ENCODE data around the gene DHX34.
A peak's percentile ranks its signal among the peaks of the same experiment; 100 is the strongest.
"Not testable (repeated sequence)": the region's sequence is repeated elsewhere in the genome, so short reads cannot be mapped to it uniquely, and the experiment has no call there.

The DHX34 gene

GRCh38 chr19:47348819-47349795 lies at the start of gene DHX34:
DHX34 (plus strand) TSS chr19:47349315; CDS start chr19:47353031, 3,716 bp downstream.
- peak; percentile 98 for DNase-seq (ENCODE audit: low spot score)

GRCh38 chr19:47300867-47301266 lies 48.2 kb upstream of the DHX34 start:
- not testable (repeated sequence) for DNase-seq (ENCODE audit: low spot score)

GRCh38 chr19:47302249-47302648 lies 46.9 kb upstream of the DHX34 start:
- DNase-seq (ENCODE audit: low spot score): no peak

- no peak for DNase-seq (ENCODE audit: low spot score)
Measured at GRCh38 chr19:47303966-47304365, 45.1 kb upstream of the DHX34 start.

GRCh38 chr19:47305309-47305751 lies 43.8 kb upstream of the DHX34 start:
- DNase-seq (ENCODE audit: low spot score): peak; percentile 15

GRCh38 chr19:47306303-47306702 lies 42.8 kb upstream of the DHX34 start:
- no peak for DNase-seq (ENCODE audit: low spot score)

GRCh38 chr19:47309038-47309437 lies 40.1 kb upstream of the DHX34 start:
- DNase-seq (ENCODE audit: low spot score): no peak

- peak; percentile 43 for DNase-seq (ENCODE audit: low spot score)
Measured at GRCh38 chr19:47309608-47310007, 39.5 kb upstream of the DHX34 start, which contains the start of gene C5AR1. C5AR1 (plus strand) TSS chr19:47309861; CDS start chr19:47309896, 35 bp downstream.

GRCh38 chr19:47310323-47310722 lies 38.8 kb upstream of the DHX34 start:
- DNase-seq (ENCODE audit: low spot score): no peak

GRCh38 chr19:47310819-47311218 lies 38.3 kb upstream of the DHX34 start:
- peak; percentile 22 for DNase-seq (ENCODE audit: low spot score)

- no peak for DNase-seq (ENCODE audit: low spot score)
Measured at GRCh38 chr19:47312366-47313006, 36.6 kb upstream of the DHX34 start.

- no peak for DNase-seq (ENCODE audit: low spot score)
Measured at GRCh38 chr19:47313754-47314295, 35.3 kb upstream of the DHX34 start.

GRCh38 chr19:47315125-47315821 lies 33.8 kb upstream of the DHX34 start:
- peak; percentile 82 for DNase-seq (ENCODE audit: low spot score)

- no peak for DNase-seq (ENCODE audit: low spot score)
Measured at GRCh38 chr19:47316513-47316912, 32.6 kb upstream of the DHX34 start.

- no peak for DNase-seq (ENCODE audit: low spot score)
Measured at GRCh38 chr19:47319923-47320871, 28.9 kb upstream of the DHX34 start.

- no peak for DNase-seq (ENCODE audit: low spot score)
Measured at GRCh38 chr19:47321630-47322029, 27.5 kb upstream of the DHX34 start.

- peak; percentile 51 for DNase-seq (ENCODE audit: low spot score)
Measured at GRCh38 chr19:47322058-47322457, 27.1 kb upstream of the DHX34 start.

- no peak for DNase-seq (ENCODE audit: low spot score)
Measured at GRCh38 chr19:47323409-47323808, 25.7 kb upstream of the DHX34 start.

GRCh38 chr19:47323872-47324271 lies 25.2 kb upstream of the DHX34 start:
- DNase-seq (ENCODE audit: low spot score): no peak

GRCh38 chr19:47324502-47324901 lies 24.6 kb upstream of the DHX34 start:
- peak; percentile 76 for DNase-seq (ENCODE audit: low spot score)

GRCh38 chr19:47330466-47330869 lies 18.6 kb upstream of the DHX34 start:
- peak; percentile 84 for DNase-seq (ENCODE audit: low spot score)

Data from pons (tissue), 1 donor.